ENCODE results near the gene MAD2L2.

- no peak for TF ChIP-seq CTCF (IDR thresholded peaks at IDR 0.05 in 2 of 3, conservative IDR thresholded peaks at IDR 0.05 in 1 of 3; ENCODE audit: borderline replicate concordance in 1 of 3, insufficient read depth in 1 of 3, low read depth in 2 of 3, low read length in 2 of 3)
- TF ChIP-seq JUND (IDR thresholded peaks at IDR 0.05) = no peak
- TF ChIP-seq EZH2 (IDR thresholded peaks at IDR 0.05) = no peak
- no peak for TF ChIP-seq YY1 (IDR thresholded peaks at IDR 0.05; ENCODE audit: extremely low read depth, insufficient replicate concordance, low read depth, low read length)
- TF ChIP-seq REST (IDR thresholded peaks at IDR 0.05; ENCODE audit: low read depth) = no peak
- no peak for TF ChIP-seq POLR2A (IDR thresholded peaks at IDR 0.05; ENCODE audit: borderline replicate concordance, extremely low read depth, insufficient read depth, insufficient read length)
- TF ChIP-seq ZFX (IDR thresholded peaks at IDR 0.05) = no peak
- no peak for TF ChIP-seq POLR2AphosphoS5 (IDR thresholded peaks at IDR 0.05; ENCODE audit: low read depth, low read length)
- TF ChIP-seq RAD21 (IDR thresholded peaks at IDR 0.05; ENCODE audit: low read depth) = no peak
- no peak for TF ChIP-seq SP1 (IDR thresholded peaks at IDR 0.05; ENCODE audit: low read depth)
- no peak for TF ChIP-seq CEBPB (IDR thresholded peaks at IDR 0.05; ENCODE audit: low read depth)
- TF ChIP-seq EGR1 (IDR thresholded peaks at IDR 0.05; ENCODE audit: low read depth) = no peak
- no peak for TF ChIP-seq ZBTB33 (IDR thresholded peaks at IDR 0.05; ENCODE audit: extremely low read depth, insufficient replicate concordance, low read length)
- TF ChIP-seq TCF7L2 (IDR thresholded peaks at IDR 0.05; ENCODE audit: borderline replicate concordance, extremely low read depth, insufficient read depth, insufficient read length) = no peak
These were observed 39.6 kb upstream of the MAD2L2 start for GRCh38 chr1:11720525-11720924.

All from HCT116 (cell line).